ENCODE measurements around the gene FLNC.
A peak's percentile ranks its signal among the peaks of the same experiment; 100 is the strongest.

Gene FLNC

DNA sequence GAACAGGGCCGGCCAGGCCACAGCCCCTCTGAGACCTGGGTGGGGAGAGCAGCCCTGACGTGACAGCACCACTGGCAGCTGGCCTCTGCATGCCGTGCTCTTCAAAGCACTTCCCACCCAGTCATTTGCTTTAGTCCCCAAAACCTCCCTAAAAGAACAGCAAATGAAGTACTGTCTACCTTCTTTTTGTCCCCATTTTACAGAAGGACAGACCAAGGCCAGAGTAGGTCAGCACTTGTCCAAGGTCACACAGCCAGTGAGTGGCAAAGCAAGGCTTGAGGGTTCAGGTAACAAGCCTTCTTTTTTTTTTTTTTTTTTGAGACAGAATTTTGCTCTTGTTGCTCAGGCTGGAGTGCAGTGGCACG is 47.5 kb downstream of the FLNC start:
- no peak for DNase-seq (ENCODE audit: low read depth)

DNA sequence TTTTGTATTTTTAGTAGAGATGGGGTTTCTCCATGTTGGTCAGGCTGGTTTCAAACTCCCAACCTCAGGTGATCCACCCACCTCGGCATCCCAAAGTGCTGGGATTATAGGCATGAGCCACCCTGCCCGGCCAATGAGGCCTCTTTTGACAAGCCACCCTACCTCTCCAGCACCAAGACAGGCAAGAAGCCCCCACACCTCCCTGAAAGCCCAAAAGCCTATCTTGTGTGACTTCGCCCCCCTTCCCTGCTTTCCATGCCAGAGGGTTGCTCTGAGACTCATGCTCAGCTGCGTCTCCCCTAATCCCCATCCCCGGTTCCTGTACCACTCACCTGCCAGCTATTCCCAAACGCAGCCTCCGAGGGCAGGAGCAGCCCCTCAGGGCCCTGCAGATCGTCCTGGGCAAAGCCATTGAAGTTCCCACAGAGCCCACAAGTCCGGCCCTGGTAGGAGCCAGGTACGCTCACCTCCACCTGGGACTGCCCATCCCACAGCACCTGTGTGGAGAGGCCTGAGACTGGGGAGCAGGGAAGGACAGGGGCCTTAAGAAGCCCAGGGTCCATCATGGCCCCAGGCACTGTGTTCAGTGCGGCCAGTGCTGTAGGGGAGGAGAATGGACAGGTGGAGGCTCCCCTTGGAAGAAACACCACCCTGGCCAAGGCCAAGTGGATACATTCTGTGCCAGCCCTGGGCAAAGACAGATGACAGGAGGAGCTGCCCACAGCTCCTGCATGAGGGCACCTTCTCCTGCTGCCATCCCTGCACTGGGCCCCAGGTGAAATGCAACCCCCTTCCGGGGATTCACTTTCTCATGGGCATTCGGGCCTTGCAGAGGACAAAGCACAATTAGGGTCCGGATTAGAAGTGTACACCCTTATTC is 48.3 kb downstream of the FLNC start:
- DNase-seq (ENCODE audit: low read depth) = no peak

DNA sequence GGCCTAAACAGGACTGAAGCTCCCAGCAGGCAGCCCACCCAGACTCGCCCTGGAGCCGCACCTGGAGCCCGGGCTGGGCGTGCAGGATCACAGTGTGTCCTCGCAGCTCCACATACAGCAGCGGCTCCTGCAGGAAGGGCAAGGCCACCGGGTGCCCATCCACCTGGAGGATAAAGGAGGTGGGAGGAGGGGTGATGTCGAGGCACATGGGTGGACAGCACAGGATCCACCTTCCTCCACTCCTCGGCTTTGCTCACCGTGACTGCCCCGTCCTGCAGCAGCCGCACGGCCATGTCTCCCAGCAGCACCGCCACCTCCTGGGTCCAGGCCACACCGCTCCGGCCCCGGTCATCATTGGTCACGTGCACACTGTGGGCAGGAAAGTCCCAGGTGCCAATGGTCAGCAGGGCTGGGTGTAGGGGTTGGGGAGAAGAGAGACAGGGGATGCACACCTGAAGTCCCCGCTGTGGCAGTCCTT is 49.3 kb downstream of the FLNC start:
- DNase-seq (ENCODE audit: low read depth) = no peak

DNA sequence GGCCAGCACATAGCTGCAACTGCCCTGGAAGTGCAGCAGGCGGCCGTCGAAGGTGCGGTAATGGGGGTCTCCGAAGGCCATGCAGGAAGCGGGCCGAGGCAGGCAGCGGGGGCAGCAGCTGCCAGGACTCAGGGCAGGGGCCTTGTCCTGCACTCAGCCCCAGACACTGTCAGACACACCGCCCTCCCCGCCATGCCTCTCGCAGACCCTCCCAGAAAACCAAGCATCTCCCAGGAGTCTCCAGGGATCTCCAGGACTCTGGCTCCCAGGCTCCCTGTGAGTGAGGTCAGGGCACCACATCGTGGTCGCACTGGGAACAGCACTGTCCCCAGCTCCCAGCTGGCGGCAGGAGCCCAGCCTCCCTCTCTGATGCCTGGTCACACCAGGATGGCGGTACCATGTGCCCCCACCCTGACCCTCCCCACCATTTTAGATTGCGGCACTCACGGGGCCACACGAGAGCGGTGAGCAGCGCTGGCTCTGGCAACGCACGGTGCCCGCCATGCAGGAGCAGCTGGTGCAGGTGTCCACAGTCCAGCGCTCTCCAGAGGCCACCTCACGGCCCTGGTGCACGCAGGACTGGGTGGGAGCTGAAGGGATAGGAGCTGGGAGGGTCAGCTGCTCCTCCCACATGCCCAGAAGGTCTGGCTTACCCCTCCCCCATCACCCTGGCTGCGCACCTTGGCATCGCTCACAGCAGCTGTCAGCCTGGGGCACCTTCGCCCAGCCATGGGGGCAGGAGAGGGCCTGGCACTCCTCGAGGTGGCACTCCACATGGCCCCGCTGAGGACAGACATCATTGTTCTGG is 49.9 kb downstream of the FLNC start:
- no peak for DNase-seq (ENCODE audit: low read depth)

DNA sequence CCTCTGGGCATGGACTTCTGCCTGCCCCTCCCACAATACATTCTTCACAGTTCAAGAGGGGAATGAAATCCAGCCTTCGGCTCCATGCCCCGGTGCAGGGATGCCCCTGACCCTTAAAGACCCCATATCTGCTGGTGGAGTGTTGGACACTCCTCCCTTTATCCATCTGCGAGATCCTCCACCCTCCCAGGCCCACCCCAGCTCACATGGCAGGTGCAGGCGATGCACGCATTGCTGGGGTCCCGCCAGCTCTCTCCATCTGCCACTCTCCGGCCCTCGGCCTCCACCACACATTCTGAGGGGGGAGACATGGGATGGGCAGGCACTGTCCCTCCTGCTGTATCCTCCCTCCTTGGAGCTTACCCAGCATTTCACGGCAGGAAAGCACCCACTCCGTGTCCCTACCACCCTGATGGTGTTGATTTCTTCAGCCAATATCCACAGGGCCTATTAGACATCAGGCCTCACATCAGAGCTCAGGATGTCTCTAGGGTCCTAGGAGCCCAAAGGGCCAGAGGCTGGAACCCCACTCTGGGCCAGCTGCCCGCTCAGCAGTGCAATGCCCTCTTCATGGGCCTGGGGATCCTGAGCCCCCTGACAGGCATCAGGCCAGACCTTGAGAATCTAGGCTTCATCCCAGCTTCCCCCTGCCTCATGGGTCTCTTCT is 50.7 kb downstream of the FLNC start:
- no peak for DNase-seq (ENCODE audit: low read depth)

DNA sequence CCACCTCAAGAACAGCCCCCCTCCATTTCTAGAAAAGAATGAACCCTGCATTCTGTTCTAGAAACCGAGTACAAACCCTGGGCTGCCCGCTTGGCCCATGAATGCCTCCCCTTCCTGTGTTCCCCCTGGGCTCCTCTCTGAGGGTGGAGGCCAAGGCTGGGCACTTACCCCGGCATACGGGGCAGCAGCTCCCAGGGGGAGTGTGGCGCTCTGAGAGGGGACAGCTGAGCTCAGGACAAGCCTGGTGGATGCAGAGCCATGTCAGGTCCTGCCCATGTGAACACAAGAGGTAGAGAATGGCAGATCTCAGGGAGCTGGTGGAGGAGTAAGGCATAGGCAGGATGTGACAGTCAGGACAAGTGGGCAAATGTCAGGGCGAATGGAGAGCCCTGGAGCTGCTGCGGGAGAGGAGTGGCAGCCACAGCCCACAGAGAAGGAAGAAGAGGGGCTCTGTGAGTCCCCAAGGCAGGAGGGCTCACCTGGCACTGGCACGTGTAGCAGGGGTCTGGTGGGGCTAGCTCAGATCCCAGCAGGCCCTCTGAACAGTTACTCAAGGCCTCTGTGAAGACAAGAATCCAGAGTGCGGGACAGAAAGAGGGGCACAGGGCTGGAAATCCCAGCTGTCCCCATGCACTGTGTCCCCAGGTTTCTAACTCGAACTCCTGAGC is 51.4 kb downstream of the FLNC start:
- no peak for DNase-seq (ENCODE audit: low read depth)

DNA sequence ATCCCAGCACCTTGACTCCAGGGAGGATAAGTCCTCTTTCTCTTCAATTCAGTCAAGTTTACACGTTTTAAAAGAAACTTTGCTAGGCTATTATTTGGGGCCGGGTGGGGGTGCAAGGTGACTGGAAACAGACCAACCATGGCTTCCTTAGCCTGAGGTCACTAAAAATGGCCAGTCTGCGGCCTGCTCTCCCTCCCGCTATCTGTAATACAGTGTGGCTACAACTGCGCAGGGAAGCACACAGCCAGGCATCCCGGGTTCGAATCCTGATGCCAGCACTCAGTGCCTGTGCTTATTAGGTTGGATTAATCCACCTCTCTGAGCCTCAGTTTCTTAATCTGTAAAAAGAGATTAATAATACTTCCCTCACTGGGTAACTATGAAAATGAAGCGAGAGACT is 51.9 kb downstream of the FLNC start:
- DNase-seq (ENCODE audit: low read depth) = no peak

DNA sequence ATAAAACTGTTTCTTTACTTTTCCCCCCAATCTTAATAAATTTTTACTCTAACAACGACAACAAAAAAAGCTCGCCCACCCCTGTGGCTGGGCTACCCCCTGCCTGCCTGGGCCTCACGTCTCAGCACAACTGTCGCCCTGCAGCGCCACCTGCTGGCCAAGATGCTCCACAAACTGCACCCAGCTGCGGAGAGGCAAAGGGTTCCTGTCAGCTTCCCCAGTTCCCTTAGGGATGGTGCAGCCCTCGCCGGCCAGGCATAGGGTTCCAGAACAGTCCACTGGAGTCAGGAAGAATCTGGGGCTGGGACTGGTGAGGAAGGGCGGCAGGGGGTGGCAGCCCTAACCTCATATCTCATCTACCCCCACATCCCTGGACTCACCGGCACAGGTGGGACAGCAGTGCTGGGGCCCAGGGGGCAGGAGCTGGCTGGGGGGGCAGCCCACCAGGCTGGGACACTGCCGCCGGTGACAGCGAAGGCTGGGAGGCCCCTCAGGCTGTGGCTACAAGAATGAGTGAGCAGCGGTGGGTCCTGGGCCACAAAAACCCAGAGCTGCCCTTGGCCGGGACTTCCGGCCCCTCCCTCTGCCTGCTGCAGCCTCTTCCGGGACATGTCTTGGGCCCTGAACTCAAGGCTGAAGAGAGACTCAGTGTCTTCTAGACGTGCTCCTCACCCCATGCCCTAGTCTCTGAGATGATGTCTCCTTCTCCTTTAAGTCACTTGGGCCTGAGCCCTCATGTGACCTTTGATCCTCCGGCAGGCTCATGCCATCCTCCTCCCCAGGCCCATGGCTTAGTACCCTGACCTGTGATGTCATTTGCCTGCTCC is 53.6 kb downstream of the FLNC start:
- DNase-seq (ENCODE audit: low read depth) = peak; percentile 80

DNA sequence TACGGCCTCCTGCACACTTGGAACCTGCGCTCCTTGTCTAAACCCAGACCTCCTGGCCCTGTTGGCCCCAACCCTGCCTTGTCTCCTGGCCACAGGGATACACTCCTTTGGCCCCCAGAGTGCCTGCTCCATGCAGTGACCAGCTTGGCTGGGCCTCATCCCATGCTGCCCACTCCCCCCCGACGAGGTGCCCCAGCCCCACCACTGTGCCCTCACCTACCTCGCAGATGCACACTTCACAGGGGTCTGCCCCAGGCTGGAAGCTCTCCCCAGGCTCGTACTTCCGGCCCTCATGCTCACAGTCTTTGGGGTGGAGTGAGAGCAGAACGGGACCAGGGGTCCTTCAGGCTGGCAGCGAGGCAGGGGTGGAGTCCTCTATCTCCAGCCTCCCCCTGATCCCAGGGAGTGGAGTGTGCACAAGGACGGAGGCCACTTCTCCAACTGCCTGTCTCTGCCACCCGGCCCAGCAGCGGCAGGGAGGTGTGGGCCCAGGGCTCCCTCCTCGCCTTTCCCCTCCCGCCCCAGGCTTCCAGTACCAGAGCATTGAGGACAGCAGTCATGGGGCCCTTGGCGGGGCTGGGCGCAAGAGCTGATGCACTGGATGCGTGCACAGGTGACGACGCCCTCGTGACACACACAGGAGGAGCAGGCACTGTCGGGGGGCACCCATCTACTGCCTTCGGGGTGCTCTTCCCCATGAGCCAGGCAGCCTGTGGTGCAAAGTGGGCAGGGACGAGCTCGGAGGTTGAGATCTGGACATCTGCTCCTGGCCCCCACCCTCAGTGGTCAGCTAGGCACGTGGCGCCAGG is 54.6 kb downstream of the FLNC start:
- DNase-seq (ENCODE audit: low read depth) = no peak

DNA sequence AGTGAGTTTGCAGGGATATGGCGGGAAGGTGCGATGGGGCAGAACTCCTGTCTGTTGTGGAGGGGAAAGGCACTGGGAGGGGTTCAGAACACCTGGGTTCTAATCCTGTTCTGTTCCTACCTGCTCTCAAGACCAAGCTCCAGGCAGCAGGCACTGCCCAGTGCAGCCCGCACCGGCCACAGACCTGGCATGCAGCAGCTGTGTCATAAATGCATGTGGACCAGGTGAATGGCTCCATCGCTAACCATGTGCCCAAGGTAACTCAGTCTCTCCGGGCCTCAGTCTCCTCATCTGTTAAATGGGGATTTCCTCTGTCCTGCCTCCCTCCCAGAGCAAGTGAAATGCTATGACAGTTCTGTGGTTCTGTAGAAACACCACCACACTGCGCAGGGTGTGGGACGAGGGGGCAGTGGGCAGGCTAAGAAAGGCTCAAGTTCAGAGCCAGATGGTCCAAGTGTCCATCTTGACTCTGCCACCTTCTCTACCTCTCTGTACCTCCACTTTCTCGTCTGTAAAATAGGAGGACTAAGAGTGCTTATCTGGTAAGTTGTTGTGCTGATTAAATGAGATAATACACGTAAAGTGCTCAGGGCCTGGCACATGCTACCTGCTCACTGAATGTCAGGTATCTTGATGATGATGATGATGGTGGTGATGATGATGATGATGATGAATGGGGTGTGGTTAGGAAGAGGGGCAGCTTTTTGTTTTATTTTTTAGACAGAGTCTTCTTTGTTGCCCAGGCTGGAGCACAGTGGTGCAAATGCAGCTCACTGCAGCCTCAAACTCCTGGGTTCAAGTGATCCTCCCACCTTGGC is 55.4 kb downstream of the FLNC start:
- no peak for DNase-seq (ENCODE audit: low read depth)

DNA sequence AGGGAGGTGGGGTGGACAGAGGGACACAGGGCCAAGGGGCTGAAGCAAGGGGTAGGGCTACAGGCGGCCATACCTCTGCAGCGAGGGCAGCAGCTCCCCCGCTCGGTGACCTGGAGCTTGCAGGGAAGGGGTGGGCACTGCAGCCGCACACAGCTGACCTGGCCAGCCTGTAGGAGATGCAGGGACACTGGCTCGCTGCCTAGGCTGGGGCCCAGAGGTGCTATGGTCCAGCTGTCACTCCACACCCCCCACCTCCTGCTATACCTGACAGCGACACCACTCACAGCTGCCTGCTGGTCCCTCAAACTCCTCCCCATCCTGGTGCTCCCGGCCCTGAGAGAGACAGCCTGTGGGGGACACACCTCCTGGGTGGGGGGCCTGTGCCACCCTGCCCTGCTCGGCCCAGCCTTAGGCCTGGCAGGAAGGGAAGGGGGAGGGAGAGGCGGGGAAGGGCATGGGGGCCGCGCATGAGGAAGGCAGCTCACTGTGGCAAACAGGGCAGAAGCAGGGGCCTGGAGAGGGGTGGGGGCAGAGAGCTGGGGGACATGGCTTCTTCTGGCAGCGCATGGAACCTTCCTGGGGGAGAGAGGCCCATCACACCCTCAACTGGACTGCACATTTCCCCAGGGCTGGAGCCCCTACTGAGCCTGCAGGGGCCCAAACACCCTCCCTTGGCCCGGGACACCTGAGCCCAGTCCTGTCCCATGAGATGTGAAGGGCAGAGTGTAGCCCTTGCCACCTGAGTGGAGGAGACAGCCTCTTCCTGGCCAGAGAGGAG is 56.4 kb downstream of the FLNC start:
- DNase-seq (ENCODE audit: low read depth) = no peak

DNA sequence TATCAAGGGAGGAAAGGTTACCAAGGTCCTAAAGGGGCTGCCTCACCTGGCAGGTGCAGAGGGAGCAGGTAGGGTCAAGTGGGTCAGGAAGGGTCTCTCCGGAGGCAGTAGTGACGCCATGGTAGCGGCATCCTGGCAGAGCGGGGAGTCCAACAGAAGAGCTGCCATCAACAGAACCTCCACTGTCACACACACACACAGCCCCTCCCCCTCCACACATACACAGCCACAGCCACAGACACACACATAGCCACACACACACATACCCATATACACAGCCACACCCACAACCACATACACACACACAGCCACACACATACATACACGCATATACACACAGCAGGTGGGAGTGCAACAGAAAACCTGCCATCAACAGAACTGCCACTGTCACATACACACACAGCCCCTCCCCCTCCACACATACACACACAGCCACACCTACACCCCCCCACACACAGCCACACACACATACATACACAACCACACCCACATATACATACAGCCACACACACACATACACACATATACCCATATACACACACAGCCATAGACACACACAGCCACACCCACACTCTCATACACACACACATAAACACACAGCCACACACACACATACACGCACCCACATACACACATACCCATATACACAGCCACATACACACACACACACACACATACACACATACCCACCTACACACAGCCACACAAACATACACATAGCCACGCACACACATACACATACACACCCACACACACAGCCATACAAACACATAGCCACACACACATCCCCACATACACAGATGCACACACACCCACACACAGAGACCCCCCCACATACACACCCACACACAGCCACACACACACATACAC is 57.2 kb downstream of the FLNC start:
- DNase-seq (ENCODE audit: low read depth) = no peak

DNA sequence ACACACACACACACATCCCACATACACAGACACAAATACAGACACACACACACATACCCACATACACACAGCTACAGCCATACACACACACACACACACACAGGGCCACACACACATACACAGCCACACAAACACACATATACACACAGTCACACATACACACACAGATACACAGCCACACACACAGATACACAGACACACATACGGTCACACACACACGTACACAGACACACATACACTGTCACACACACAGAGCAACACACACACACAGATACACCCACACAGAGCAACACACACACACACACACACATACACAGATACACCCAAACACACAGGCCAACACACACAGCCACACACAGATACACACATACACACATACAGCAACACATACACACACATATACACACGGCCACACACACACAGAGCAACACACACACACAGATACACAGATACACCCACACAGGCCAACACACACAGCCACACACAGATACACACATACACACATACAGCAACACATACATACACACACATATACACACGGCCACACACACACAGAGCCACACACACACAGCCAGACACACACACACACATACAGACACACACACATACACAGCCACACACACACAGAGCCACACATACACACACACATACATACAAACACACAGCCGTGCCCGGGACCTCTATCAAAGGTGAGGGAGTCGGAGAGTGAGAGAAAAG is 58.0 kb downstream of the FLNC start:
- no peak for DNase-seq (ENCODE audit: low read depth)

DNA sequence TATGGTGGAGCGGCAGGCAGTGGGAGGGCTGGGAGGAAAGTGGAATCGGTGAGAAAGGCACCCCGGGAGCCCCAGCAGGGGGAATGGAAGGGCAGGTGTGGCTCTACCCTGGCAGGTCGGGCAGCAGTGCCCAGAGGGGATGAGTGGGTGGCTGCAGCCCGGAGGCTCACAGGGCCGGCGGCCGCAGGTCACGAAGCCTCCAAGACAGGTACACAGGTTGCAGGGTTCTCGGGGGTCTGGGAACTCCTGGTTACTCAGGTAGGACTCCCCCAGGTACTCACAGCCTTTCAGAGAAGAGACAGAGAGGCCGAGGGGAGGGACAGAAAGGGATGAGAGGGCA is 58.5 kb downstream of the FLNC start:
- no peak for DNase-seq (ENCODE audit: low read depth)

DNA sequence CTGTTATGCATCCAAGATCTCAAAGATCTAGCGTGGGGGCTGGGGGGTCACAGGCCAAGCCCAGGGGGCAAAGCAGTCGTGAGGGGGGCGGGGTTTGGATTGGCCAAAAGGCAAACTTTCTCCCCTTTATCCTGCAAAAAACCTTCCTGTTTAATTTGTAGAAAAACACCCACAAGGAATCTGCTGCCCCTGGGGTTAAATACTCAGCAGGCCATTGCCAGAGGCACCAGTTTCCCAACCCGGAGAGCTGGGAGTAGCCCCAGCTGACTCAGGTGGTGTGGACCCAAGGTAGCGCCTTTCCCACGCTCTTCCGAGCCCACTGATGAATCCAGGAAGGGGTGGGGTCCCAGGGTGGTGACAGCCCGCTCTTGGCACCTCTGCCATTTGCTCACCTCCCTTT is 58.9 kb downstream of the FLNC start:
- no peak for DNase-seq (ENCODE audit: low read depth)

DNA sequence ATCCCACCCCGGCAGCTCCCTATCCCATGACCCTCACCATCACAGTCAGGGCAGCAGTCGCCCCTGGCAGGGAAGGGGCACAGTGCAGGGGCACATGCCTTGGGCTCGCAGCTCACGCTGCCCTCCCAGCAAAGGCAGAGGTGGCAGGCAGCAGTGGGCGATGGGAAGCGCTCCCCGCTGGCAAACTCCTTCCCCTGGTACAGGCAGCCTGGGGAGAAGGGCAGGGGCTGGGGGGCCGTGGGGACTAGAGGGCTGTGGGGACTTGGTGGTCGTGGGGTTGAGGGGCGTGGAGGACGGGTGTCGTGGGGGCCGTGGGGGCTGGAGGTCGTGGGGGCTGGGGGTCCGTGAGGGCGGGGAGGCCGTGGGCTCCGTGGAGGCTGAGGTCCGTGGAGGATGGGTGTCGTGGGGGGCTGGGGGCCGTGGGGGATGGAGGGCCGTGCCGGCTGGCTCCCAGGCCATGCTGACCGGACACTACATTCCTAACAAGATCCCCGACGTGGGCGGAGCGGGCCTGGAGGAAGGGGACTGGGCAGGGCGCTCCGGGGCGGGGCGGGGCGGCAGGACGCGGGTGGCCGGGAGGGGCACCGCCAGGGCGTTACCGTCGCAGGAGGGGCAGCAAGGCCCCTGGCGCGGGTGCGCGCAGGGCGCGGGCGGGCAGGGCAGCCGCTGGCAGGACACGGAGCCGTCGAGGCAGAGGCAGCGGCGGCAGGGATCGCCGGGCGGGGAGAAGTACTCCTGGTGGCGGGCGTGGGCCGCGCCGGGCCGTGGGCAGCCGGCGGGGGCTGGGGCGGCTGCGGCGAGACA is 60.3 kb downstream of the FLNC start:
- DNase-seq (ENCODE audit: low read depth) = no peak
